NOMO-1 treated with DMSO at 0.1 percent for 48 hours (cell line): ENCODE results near the gene SPATA4.

ENCODE experiments used
- DNase-seq: peaks from one replicate; lab custom pipeline; 2025; ENCODE audit not compliant: unreplicated experiment; lab: John Stamatoyannopoulos, UW

SPATA4 gene

DNA sequence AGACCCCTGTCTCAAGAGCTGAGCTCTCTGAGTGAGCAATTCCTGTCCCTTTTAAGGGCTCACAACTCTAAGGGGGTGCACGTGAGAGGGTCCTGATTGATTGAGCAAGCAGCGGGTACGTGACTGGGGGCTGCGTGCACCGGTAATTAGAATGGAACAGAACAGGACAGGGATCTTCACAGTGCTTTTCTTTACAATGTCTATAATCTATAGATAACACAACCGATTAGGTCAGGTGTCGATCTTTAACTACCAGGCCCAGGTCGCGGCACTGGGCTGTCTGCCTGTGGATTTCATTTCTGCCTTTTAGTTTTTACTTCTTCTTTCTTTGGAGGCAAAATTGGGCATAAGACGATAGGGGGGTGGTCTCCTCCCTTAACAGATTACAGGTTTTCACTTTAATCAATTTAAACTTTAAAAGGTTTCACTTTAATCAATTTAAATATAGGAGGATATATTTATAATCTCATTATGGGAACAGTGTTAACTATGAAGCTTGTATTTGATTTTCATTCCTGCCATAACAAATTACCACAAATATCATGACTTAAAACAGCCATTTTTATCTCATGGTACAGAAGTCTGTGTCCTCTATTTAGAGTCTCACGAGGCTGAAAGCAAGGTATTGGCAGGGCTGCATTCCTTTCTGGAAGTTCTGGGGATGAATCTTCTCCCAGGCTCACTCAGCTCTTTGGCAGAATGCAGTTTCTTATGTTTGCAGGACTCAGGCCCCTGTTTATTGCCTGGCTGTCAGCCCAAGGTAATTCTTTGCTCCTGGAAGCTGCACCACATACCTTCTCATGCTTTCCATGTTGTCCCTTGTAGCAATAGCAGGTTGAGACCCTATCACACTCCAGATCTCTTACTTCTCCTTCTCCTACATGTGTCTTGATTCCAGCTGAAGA, 5.2 kb downstream of the SPATA4 start:
- DNase-seq: no peak

DNA sequence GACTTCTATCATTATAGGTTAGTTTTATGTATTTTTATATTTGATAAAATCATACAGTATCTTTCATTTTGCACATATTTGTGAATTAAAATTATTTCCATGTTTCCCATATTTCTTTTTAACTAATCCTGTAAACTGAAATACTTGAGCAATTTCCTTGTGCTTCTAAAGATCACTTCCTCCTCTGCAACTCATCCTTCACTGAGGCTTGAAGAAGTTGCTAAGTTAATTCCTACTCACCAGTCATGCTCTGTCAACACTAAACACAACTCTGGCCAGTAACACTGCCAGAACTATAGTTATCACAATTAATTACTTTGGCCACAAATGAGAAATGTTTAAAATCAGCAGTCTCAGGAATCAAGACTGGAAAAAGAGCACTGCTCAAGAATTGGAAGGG, 6.7 kb downstream of the SPATA4 start:
- peak; percentile 49 for DNase-seq

GRCh38 chr4:176187624-176188023, 7.8 kb downstream of the SPATA4 start:
- no peak for DNase-seq

DNA sequence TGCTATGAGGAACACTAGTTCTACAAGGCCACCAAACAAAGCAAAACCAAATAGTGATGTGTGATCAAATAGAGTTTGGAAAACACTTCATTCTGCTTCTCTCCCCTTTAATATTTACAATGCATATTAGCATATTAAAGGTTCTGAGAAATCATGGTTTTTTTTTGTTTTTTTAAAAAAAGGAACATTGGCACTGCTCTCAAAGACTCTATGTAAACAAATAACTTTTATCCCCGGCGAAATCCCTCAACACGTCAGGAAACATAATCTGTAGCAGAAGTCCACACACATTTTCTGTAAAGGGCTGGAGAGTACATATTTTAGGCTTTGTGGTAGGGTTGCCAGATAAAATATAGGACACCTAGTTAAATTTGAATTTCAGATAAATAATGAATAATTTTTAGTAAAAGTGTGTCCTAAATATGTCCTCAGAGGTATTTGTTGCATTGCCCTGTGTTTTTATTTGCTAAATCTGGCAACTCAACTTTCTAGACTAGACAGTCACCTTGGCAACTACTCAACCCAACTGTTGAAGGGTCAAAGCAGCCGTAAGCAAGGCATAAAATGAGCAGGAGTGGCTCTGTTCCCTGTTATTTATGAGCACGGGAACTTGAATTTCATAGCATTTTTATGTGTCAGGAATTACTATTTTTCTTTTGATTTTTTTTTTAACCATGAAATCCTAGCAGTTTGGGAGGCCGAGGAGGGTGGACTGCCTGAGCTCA, 8.6 kb downstream of the SPATA4 start:
- no peak for DNase-seq

DNA sequence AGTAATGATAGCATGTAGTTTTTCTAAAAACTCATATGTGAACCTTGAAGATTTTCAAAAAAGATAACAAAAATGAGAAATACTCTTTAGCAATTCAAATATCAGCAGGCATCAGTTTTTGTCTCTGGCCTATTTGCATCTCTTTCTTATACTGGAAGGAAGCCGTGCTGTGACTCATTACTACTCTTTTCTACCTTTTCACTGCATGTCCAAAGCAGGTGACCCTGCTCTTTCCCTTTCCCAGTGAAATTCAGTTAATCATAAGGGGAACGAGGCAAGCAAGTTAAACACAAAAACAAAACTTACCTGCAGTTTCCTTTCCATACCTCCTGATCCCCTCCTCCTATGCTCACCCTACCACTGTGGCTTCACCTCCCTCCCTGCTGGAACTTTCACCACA, 9.3 kb downstream of the SPATA4 start:
- no peak for DNase-seq

- no peak for DNase-seq
Measured at GRCh38 chr4:176185051-176185450, 10.3 kb downstream of the SPATA4 start.

GRCh38 chr4:176163041-176163440, 32.3 kb downstream of the SPATA4 start:
- DNase-seq: no peak

DNA sequence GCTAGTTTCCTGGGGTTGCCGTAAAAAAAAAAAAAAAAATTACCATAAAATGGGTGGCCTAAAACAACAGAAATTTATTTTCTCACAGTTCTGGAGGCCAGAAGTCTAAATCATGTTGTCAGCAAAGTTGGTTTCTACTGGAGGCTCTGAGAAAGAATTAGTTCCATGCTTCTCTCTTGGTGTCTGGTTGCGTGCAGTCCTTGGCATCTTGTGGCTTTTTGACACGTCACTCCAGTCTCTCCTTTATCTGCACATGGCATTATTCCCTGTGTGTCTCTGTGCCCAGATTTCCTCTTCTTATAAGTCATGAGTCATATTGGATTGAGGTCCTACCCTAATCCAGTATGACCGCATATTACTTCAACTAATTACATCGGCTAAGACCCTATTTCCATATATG, 38.7 kb downstream of the SPATA4 start:
- DNase-seq: no peak

DNA sequence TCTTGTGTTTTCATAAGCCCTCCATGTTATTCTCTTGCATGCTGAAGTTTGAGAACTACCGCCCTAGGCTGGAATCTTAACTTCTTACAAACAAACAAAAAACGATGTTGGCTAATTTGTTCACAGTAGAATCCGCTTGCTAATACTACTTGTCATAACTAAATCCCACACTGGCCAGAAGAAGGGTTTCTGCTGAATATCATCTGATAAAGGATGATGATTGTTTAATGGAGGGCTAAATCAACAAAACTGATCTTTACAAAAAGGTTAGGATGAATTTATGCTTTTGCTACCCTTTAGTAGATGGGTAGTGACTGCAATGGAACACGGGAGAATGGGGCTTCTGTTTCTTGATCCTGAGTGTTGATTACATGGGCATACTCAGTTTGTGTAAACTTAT, 42.3 kb downstream of the SPATA4 start:
- no peak for DNase-seq

DNA sequence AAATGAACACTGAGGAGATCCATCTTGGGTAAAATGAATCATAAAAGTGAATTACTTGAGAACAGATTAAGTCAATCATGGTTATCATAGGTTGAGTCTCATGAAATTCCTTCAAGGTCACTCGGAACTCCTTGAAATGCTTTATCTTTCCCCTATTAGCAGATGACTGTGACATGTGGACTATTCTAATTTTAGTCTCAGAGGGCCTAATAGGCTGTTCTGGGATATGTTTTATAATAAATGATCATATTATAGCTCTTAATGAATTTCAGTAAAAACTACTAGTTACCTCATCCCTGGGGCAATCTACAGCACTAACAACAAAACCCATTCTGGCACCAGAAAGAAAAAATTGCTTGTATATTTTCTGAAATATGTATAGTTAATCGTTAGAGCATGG, 44.7 kb downstream of the SPATA4 start:
- DNase-seq: no peak

- DNase-seq: peak; percentile 30
Measured at GRCh38 chr4:176150356-176150682, 45.1 kb downstream of the SPATA4 start.

DNA sequence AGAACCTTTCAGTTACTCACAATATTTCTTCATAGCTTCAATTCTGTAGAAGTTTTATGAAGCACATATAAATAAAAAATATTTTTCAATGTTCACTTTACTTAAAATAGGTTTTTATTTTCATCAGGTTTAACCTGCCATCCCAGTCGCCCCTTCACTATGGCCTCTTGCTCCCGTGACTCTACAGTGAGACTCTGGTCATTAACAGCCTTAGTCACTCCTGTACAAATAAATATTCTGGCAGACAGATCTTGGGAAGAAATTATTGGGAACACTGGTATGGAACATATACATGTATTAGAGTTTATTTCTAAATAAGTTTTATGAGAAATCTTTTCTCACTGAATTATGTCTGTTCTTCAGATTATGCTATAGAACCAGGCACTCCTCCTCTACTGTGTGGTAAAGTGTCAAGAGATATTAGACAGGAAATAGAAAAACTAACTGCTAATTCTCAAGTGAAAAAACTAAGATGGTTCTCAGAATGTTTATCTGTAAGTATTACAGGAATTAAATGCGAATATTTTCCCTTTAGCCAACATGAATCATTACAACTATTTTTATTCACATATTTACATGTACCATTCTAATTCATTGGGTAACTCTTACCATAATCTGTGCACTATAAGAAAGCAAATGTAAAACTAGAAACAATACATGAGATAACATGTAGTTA, 45.6 kb downstream of the SPATA4 start:
- no peak for DNase-seq

DNA sequence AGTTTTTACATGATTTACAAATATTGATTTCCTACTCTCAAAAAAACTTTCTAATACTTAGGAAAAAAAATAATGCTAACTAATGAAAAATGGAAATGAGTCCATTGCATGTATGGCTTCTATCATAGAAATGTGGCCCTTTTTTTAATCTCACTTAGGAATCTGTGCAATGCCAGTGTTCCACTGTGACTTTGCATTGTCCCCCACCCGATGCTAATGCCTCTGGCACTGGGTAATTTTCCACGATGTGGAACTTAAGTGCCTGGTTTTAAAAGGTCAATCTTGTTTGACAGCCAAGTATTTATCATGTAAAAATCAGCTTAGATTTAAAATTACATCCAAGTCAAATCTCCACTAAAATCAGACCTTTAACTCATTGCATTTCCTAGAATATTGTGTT, 53.1 kb downstream of the SPATA4 start:
- no peak for DNase-seq

- no peak for DNase-seq
Measured at GRCh38 chr4:176139518-176139917, 55.9 kb downstream of the SPATA4 start.

GRCh38 chr4:176137631-176138030, 57.8 kb downstream of the SPATA4 start:
- no peak for DNase-seq

GRCh38 chr4:176134670-176135069, 60.7 kb downstream of the SPATA4 start:
- no peak for DNase-seq
